Sigmoid colon (tissue), 4 donors: ENCODE results near the gene POP7.

Source experiments
- CTCF ChIP-seq, 4 experiments: fragments of 450-650 bp in 3 of 4; fragments of 200-600 bp in 1 of 4; IDR thresholded peaks; one replicate each; pipeline ENCODE4 v1.5.1; 2016 to 2019; ENCODE audit warnings: antibody characterized with exemption in 4 of 4, mild to moderate bottlenecking in 3 of 4, moderate library complexity in 2 of 4
- EP300 ChIP-seq, 4 donors: sonication (generic); formaldehyde crosslinking; IDR thresholded peaks; one replicate each; pipeline ENCODE4 v1.6.1; 2017; ENCODE audit warnings: antibody characterized with exemption in 4 of 4
- POLR2A ChIP-seq, 2 donors: fragments of 450-650 bp; IDR thresholded peaks; one replicate each; pipeline ENCODE4 v1.6.1; 2016; ENCODE audit warnings: antibody characterized with exemption in 2 of 2, mild to moderate bottlenecking in 2 of 2, moderate library complexity in 2 of 2

- no peak for TF ChIP-seq CTCF (IDR thresholded peaks at IDR 0.05)
- TF ChIP-seq EP300 (IDR thresholded peaks at IDR 0.05) = no peak
- TF ChIP-seq POLR2A (IDR thresholded peaks at IDR 0.05) = no peak
These were observed 34.0 kb downstream of the POP7 start for GRCh38 chr7:100739934-100740333.
